ENCODE results near the gene ALLC. TPM values are rescaled to one million over a fixed set of nuclear protein-coding genes. Genes with fewer than 3 reads are reported as not detected.

The ALLC gene
- total and polyA plus RNA-seq, 10 of the 15 experiments (the other 5 are each of a cell fraction or from before 2014, with no cell fraction given): 0.05 TPM; not detected in 9

- FAIRE-seq: no peak
- no peaks in the 10 kb centered on the region for H3K36me3 ChIP-seq (ENCODE audit: control insufficient read depth in 2 of 2, insufficient read depth in 2 of 2, low read length in 1 of 2)
- ChIA-PET SMC1A (ENCODE audit: uncharacterized antibody, unreplicated experiment) (interaction anchor here (0.6 to 1.0 kb wide), 2 partner anchors 16 to 63 kb away, joined by 3 read pairs; partner anchors contain the start of gene RNASEH1), POLR2A (interaction anchor here (1.0 kb wide), 1 partner anchor 11 kb away, joined by 3 read pairs; no protein-coding TSS in a partner anchor), RAD21 (ENCODE audit: unreplicated experiment) (no interaction called here), CTCF (interaction anchor here (0.7 kb wide), 1 partner anchor 1662 kb away, joined by 3 read pairs; no protein-coding TSS in a partner anchor)
- no peak overlapping the region for H3K4me2 ChIP-seq (ENCODE audit: control insufficient read depth, insufficient read depth)
- H3K9me3 ChIP-seq (replicated peaks; ENCODE audit: control insufficient read depth, insufficient read depth, low read length): no peaks in the 10 kb centered on the region
- no peak overlapping the region for H3K9ac ChIP-seq (ENCODE audit: control insufficient read depth, insufficient read depth, low read length)
- in situ Hi-C loops (cut with MboI) (no loop called here), intact Hi-C loops (cut with micrococcal nuclease; ENCODE audit: unreplicated experiment) (no loop called here)
- no peak for ATAC-seq
- TF ChIP-seq CHD2 (IDR thresholded peaks at IDR 0.05; ENCODE audit: borderline replicate concordance, low read depth, low read length) (no peak), HDAC6 (IDR thresholded peaks at IDR 0.05; ENCODE audit: unreplicated experiment) (no peak), TBL1XR1 (IDR thresholded peaks at IDR 0.05; ENCODE audit: low read depth, low read length) (no peak), MTA3 (IDR thresholded peaks at IDR 0.05; ENCODE audit: borderline replicate concordance, low read length) (no peak), SUZ12 (IDR thresholded peaks at IDR 0.05; ENCODE audit: unreplicated experiment) (no peak), ASH2L (IDR thresholded peaks at IDR 0.05; ENCODE audit: borderline replicate concordance, low read depth) (no peak), NFYA (IDR thresholded peaks at IDR 0.05; ENCODE audit: borderline replicate concordance, low read depth, low read length) (no peak), SPI1 (IDR thresholded peaks at IDR 0.05; ENCODE audit: borderline replicate concordance, insufficient read depth, low read depth, low read length) (no peak), IKZF2 (IDR thresholded peaks at IDR 0.05) (no peak), CBX5 (IDR thresholded peaks at IDR 0.05; ENCODE audit: low read depth) (no peak), REST (IDR thresholded peaks at IDR 0.05; ENCODE audit: low read depth, low read length) (no peak), EP300 (IDR thresholded peaks at IDR 0.05; ENCODE audit: borderline replicate concordance in 1 of 2, control insufficient read depth in 1 of 2, low read depth in 2 of 2, low read length in 2 of 2) (no peak)
- TF ChIP-seq, protein P1, sequence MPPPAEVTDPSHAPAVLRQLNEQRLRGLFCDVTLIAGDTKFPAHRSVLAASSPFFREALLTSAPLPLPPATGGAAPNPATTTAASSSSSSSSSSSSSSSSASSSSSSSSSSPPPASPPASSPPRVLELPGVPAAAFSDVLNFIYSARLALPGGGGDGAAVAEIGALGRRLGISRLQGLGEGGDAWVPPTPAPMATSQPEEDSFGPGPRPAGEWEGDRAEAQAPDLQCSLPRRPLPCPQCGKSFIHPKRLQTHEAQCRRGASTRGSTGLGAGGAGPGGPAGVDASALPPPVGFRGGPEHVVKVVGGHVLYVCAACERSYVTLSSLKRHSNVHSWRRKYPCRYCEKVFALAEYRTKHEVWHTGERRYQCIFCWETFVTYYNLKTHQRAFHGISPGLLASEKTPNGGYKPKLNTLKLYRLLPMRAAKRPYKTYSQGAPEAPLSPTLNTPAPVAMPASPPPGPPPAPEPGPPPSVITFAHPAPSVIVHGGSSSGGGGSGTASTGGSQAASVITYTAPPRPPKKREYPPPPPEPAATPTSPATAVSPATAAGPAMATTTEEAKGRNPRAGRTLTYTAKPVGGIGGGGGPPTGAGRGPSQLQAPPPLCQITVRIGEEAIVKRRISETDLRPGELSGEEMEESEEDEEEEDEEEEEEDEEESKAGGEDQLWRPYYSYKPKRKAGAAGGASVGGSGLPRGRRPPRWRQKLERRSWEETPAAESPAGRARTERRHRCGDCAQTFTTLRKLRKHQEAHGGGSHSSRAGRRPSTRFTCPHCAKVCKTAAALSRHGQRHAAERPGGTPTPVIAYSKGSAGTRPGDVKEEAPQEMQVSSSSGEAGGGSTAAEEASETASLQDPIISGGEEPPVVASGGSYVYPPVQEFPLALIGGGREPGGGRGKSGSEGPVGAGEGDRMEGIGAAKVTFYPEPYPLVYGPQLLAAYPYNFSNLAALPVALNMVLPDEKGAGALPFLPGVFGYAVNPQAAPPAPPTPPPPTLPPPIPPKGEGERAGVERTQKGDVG (CRISPR knock-in tag; IDR thresholded peaks at IDR 0.05): no peak
- no peak overlapping the region for H3K27ac ChIP-seq (ENCODE audit: control insufficient read depth, insufficient read depth)
- no peaks in the 10 kb centered on the region for H3K27me3 ChIP-seq (replicated peaks in 1 of 2; ENCODE audit: control insufficient read depth in 2 of 2, insufficient read depth in 2 of 2, low read length in 1 of 2)
- no peak for DNase-seq (ENCODE audit: low read depth, low spot score)
- 73% methylated on average over 5 of the region's 5 CpGs for WGBS (ENCODE audit: insufficient coverage, insufficient replicate concordance, low lambda C conversion rate, missing lambda C conversion rate)
- no peak overlapping the region for H3K4me3 ChIP-seq
- H2AFZ ChIP-seq (ENCODE audit: control insufficient read depth, low read depth, low read length): no peak overlapping the region
- H4K20me1 ChIP-seq (ENCODE audit: control insufficient read depth, insufficient read depth): no peaks in the 10 kb centered on the region
- no TSS peak for BruUV-seq (replicated peaks)
- H3K4me1 ChIP-seq (ENCODE audit: control insufficient read depth, insufficient read depth, low read length): peaks cover 8% of the 10 kb centered on the region; the same call in 1 of the 2 replicates
- no peaks in the 10 kb centered on the region for H3K79me2 ChIP-seq (ENCODE audit: control insufficient read depth, insufficient read depth, low read length)
Measured at GRCh38 chr2:3620834-3621233, 37.2 kb upstream of the ALLC start.

Data from GM12878 (cell line).